GM15510 (cell line): ENCODE data around the gene MSS51.
A peak's percentile ranks its signal among the peaks of the same experiment; 100 is the strongest.

Experiments
- POLR2A ChIP-seq: IDR thresholded peaks from 3 replicates; pipeline ENCODE4 v1.6.1; 2011; ENCODE audit warnings: borderline replicate concordance; ENCODE audit not compliant: insufficient read length; ENCODE audit errors: extremely low read depth

The MSS51 gene

DNA sequence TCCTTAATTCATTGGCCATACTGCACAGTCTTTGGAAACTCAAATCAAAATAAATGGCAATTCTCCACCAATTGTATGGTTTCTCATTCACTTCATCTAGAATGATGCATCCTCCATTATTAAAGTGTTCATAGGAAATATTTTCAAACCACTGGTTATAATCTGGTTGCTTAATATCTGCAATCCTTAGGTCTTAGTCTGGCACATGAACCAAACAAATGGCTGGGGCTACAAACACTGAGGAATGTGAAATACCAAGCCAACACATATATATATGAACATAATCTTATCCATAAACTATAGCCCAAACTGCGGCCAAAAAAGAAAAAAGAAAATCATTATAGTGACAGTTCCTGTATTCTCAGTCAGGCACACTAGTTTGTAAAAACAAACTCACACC lies 5.7 kb upstream of the MSS51 start:
- no peak for TF ChIP-seq POLR2A

DNA sequence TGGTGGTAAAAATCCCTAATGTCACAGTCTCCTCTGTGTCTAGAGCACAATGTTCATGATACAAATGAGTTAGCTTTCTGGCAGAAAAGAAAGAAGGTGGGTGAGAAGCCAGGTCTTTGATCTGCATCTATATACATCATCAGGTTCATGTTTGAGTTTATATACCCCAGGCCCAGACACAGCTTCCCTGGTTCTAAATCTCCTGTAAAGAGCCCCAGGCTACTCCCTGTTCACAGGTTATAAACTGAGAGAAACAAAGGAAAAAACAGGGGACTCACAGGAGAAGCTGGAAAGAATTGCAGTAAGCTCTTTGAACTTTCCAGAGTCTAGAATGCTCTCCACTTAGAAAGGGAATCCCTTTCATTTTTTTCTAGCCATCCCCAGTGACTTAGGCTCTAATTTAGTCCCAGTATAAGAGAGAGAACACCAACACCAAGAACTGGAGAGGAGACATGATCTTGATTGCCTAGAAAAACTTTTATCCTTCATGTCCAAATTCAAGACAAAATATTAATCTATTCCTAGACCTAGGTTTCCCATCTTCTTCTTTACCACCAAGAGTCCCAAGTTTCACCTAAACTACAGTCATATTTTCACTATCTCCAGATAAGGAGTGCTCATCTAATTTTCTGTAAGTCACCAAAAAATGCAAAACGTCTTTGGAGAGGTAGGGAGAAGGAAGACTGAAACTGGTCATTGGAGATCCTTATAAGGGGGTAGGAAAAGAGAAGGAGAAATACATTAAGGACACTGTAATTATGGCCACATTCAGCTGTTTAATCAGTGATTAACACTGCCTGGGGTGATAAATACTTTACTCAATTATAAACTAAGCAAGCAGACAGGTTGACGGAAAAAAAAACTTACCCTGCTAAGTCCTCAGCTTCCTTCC lies 469 bp downstream of the MSS51 start:
- no peak for TF ChIP-seq POLR2A

DNA sequence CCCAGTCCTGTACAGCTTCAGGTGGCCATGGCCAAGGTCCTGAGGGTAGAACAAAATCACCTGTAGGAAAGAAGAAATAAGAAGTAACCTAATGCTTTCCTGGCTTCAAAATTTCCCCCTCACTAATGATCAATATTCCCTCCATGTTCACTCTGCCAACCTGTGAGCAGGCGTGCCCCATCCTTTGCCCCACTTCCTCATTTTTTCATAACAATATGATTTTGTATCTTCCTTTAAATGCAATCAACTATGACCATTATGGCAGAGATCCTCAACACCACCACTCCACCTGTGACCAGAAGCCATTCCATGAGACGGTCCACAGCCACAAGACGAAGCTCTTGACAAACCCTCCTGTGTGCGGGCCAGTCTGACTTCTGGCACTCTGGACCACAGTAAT lies 7.0 kb downstream of the MSS51 start:
- TF ChIP-seq POLR2A, result no peak

DNA sequence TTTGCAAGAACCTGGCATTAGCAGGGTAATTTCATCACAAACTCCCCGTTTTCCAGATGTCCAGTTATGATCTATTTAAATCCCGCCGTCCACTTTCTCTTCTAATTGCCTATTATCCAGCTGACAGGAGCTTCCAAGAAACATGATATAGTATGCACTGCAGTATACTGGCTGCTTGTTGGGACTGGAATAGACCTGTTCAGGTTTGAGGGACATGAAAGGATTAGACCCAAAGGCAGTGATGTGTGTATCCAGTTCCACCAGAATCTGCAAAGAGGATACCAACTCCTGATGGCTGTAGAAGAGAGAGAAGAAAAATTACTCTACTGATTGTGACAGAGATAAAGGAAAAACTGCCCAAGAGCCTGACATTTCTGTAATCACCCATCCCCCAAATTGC lies 8.9 kb downstream of the MSS51 start:
- no peak for TF ChIP-seq POLR2A

DNA sequence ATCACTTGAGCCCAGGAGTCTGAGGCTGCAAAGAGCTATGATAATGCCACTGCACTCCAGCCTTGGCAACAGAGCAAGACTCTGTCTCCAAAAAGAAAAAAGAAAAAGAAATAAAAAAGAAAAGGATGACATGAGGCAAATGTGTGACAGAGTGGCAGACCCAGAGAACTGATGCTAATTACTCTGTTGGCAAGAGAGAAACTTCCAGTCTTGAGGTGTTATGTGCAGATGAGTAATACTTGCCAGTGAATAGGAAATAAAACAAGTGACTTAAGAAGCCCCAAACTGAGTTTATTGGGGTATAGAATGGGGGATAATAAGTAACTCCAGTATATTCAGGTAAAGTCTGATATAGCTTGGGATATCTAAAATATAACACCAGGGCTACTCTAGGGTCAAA lies 10.1 kb downstream of the MSS51 start:
- TF ChIP-seq POLR2A, result no peak

DNA sequence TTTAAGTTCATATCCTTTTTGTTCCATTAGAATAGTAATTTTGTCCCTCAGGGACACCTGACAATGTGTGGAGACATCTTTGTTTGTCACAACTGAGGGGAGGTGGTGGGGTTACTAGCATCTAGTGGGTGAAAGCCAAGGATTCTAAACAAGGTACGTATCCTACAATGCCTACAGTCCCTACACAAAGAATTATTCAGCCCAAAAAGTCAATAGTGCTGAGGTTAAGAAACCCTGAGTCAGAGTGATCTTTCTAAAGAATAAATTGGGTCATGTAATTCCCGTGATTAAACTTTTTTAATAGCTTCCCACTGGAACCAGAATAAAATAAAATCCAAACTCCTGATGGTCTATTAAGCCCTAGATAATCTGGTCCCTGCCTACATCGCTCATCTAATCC lies 16.8 kb downstream of the MSS51 start:
- no peak for TF ChIP-seq POLR2A

DNA sequence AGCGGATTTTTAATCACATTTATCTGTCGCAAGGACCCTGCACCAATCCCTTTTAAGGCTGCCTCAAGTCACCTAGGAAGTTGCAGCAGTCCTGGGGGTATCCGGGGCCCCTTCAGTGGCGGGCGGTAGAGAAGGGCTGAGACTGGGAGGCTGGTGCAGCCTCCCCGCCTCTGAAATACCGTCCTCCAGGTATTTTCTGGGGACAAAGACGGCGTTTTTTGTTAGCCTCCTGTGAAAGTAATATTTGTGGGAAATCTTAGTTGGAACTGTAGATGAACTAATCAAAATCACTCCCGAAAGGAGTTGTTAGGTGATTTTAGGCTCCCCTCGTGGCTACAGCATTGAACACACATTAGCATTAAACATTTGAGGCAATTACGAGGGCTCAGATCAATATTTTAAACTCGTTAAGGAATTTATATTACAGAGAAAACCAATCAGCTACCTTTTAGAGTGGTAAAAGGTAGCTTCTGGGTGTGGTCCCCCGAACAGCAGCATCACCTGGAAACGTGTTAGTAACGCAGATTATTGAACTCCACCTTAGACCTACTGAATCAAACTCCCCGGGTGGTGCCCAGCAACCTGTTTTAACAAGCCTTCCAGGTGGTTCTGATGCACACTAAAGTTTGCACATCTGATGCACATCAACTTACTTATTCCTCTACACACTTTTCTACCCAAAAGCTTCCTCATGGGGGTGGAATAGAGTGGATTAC lies 19.0 kb downstream of the MSS51 start:
- no peak for TF ChIP-seq POLR2A

DNA sequence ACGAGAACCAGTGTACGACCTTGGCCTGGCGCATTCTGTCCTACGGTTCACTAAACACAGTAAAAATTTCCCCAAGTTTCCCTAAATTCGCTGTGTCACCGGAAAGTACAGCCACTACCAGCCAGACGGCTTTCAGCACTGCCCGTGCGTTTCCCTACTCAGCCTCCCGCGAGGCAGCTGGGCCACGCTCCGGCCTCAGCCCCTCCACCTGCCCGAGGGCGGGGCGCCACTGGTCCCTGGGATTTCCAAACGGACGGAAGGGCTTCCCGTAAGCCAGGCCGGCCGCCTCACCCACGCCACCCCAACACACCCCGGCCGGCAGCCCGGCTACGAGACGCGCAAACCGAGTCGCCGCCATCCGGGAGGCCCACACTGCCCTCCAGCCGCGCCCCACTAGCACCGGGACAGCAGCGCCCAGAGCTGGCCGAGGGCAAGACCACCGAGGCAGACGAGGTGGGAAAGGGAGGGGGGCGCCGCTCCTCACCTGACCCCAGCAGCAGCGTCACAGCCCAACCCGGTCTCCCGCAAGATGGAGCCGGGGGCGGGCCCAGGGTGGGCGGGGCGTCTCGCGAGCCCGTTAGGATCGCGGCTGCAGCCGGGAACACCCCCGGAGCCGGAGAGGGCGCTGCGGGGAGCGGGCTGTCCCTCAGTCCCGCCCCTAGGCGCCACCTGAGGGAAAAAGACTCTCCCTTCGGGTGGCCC lies 19.7 kb downstream of the MSS51 start, which contains the start of gene ANXA7:
Gene ANXA7 (minus strand): TSS at position 531 of the 702 bp plus-strand sequence. CDS start 13,202 bp downstream, outside the sequence.
- peak; percentile 76 for TF ChIP-seq POLR2A

DNA sequence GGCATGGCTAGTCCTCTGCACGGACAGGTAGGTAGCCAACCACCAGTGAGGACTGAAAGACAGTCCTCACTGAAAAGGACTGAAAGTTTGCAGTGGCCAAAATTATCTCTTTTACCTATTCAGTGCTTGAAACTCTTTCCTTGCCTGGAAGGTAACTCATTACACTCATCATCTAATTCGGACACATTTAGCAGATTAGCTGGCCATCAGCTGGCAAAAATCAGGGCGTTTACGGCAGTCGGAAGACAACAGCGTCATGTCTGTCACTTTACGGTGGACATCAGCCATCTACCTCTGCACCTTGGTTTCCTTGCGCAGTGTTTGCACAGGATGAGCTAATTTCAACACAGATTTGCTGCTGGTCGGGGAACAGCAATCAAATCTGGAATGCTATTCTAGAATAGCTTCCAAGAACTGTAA lies 20.2 kb downstream of the MSS51 start:
- no peak for TF ChIP-seq POLR2A

DNA sequence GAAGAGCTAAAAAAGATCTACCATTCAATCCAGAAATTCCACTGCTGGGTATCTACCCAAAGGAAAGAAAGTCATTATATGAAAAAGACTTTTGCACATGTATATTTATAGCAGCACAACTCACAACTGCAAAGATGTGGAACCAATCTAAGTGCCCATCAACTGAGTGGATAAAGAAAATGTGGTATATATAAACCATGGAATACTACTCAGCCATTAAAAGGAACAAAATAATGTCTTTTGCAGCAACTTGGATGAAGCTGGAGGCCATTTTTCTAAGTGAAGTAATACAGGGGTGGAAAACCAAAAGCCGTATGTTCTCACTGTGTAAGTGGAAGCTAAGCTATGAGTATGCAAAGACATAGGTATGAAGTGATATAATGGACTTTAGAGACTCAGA lies 22.5 kb downstream of the MSS51 start:
- TF ChIP-seq POLR2A, result no peak

DNA sequence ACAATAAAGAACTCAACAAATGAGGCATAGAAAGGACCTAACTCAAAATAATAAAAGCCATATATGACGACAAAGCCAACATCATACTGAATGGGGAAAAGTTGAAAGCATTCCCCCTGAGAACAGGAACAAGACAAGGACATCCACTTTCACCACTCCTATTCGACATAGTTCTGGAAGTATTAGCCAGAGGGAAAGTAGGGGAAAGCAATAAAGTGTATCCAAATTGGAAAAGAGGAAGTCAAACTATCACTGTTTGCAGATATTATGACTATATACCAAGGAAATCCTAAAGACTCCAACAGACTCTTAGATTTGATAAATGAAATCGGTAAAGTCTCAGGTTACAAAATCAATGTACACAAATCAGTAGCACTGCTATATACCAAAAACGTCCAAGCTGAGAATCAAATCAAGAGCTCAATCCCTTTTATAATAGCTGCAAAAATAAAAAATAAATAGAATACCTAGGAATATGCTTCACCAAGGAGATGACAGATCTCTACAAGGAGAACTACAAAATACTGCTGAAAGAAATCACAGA lies 24.3 kb downstream of the MSS51 start:
- TF ChIP-seq POLR2A, result no peak

DNA sequence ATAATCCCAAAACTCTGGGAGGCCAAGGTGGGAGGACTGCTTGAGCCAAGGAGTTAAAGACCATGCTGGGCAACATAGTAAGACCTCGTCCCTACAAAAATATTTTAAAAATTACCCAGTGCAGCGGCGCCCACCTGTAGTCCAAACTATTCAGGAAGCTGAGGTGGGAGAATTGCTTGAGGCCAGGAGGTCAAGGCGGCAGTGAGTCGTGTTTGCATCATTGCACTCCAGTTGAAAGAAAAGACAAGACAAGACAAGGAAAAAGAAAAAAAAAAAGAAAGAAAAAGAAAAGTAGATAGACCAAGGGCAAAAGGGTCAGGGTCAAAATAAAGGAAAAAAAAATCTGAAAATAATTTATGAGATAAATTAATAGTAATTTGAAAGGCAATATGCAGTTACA lies 25.3 kb downstream of the MSS51 start:
- no peak for TF ChIP-seq POLR2A

DNA sequence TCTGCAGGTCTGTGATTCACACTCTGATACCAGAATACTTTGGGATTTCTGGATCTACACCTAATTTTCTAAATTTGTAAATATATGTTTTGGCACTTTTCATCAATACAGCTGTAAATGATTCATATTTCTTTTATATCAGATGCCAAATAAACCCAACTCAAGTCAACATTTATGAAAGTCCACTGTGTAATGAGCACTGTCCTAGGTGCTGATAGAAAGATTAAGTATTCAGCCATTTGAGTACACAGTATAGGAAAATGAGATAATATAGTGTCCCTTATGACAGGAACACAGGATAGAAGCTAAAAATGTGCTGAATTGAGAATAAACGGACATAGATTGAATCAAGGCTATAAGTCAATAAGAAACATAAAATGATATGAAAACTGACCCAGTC lies 25.9 kb downstream of the MSS51 start:
- TF ChIP-seq POLR2A, result no peak

DNA sequence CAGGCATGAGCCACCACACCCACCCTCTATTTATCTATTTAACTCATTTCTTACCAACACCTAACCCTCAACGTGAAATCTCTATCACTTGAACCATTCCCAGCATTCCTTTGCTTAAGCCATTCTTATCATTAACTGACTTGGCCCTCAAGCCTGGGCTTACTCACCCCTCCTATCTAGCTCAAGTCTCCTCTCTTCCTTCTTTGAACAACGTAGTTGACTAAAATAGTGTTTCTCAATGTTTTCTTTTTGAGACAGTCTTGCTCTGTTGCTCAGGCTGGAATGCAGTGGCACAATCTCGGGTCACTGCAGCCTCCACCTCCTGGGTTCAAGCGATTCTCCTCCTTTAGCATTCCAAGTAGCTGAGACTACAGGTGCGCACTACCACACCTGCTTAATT lies 26.5 kb downstream of the MSS51 start:
- no peak for TF ChIP-seq POLR2A

DNA sequence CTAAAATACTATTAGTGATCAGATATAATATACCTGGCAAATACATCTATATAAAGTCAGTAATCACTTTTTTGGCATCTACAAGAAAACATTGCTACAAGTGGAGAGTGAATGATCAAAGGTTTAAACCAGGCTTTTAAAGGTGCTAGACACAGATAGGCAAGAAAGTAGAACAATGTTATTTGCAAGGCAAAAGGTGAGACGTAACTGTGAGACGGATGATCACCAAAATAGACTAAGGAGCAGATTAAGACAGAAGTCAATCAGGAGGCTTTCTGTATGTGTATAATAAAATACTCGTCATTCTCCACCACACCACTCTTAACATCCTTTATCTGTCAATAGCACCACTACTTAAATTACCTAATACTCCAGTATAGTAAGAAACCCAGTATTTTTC lies 27.8 kb downstream of the MSS51 start:
- TF ChIP-seq POLR2A, result no peak
